Myocyte (in vitro differentiated cells): ENCODE results near the gene CIROP. TPM values are rescaled to one million over a fixed set of nuclear protein-coding genes. Genes with fewer than 3 reads are reported as not detected.

Source experiments
- DNase-seq: peaks from one replicate; pipeline ENCODE4 v3.0.0-alpha.2; 2012; ENCODE audit warnings: low read depth
- total RNA-seq: library from RNA; depleted of rRNA; stranded (reverse); fragments of >200 nt; gene quantifications from 2 replicates; pipeline ENCODE4 v1.2.3, GENCODE V29; 2014

Gene CIROP
- total RNA-seq, 1 donor from 2014 or later: not detected

GRCh38 chr14:23070262-23071129 is 34.3 kb downstream of the CIROP start:
- DNase-seq: no peak

DNA sequence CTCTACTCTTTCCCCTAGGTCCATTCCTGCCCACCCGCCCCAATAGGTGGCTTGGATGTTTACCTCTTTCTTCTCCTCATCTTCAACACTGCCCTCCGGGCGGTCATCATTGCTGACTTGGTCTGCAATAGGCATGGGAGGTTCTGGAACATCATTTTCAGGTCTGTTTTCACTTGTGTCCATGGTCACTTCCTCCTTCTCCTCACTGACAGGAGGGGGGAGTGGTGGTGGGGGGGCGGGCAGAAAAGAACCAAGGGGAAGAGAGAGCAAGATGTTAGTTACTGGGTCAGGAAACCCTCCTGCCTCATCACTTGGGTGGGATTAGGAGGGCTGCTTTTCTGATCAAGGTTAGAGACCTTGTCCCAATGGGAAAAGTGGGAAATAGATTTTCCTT is 35.4 kb downstream of the CIROP start:
- DNase-seq: no peak

GRCh38 chr14:23068789-23069412 is 35.9 kb downstream of the CIROP start:
- peak; percentile 94 for DNase-seq

- DNase-seq: no peak
Measured at GRCh38 chr14:23067847-23068788, 36.7 kb downstream of the CIROP start.

- DNase-seq: no peak
Measured at GRCh38 chr14:23066855-23067744, 37.7 kb downstream of the CIROP start.

DNA sequence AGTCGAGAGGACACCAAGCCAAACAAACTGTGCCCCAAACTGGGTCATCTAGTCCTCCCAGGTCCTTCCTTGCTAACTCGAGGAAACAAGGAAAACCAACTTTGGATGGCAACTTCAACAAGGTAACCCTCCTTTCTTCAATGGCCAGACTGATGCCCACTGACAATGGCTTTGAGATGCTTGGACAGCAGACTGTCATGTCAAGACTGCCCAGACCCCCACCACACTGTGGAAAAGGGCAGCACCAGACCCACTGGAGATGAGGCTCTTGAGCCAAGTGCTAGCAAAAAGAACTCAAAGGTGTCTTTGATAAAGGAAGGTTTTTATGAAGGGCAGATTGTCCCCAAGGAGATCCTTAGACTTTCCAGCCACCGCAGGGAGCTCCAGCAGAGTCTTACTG is 38.4 kb downstream of the CIROP start:
- DNase-seq: no peak

GRCh38 chr14:23063601-23064000 is 41.2 kb downstream of the CIROP start:
- DNase-seq: no peak

- DNase-seq: peak; percentile 90
Measured at GRCh38 chr14:23062002-23062401, 42.8 kb downstream of the CIROP start.

GRCh38 chr14:23060536-23061260 is 44.1 kb downstream of the CIROP start:
- DNase-seq: no peak

- DNase-seq: no peak
Measured at GRCh38 chr14:23058654-23059504, 45.9 kb downstream of the CIROP start.

DNA sequence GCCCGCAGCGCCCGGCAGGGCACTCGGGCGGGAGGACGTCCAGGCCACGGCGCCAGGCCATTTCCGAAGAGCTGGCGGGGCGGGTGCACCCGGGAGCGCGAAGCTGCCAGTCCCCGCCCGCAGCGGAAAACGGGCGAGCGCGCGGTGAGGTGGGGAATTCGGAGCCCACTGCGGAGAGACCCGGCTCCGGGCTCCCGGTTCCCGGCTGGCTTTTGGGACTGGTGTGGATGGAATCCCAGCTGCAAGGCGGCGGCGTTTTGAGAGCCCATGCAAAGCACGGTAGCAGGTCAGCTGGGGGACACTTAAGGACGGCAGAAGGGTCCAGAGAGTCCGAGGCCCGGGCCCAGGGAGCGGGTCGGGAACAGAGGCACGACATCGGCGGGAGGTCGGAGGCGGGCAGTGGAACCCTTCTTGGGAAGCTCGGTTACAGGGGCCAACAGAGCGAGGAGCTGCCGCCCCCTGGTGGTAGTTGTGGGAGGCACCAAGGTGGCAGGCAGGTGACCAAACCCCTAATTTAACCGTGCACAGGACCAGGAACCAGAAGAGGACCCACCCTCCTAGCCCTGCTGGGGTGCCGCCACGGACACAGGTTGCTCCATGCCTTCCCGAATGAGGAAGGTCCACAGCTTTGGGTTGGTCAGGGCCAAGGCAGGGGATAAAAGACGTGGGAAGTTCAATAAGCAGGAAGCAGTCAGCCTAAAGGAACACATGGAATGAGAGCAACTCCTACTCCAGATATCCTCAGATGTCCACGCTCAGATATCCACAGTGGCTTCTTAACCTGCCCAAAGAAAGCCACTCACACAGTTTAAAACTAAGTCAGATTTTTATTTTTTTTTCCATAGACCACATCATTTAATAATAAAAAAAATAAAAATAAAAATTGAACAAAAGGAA is 46.8 kb downstream of the CIROP start:
- peak; percentile 86 for DNase-seq

DNA sequence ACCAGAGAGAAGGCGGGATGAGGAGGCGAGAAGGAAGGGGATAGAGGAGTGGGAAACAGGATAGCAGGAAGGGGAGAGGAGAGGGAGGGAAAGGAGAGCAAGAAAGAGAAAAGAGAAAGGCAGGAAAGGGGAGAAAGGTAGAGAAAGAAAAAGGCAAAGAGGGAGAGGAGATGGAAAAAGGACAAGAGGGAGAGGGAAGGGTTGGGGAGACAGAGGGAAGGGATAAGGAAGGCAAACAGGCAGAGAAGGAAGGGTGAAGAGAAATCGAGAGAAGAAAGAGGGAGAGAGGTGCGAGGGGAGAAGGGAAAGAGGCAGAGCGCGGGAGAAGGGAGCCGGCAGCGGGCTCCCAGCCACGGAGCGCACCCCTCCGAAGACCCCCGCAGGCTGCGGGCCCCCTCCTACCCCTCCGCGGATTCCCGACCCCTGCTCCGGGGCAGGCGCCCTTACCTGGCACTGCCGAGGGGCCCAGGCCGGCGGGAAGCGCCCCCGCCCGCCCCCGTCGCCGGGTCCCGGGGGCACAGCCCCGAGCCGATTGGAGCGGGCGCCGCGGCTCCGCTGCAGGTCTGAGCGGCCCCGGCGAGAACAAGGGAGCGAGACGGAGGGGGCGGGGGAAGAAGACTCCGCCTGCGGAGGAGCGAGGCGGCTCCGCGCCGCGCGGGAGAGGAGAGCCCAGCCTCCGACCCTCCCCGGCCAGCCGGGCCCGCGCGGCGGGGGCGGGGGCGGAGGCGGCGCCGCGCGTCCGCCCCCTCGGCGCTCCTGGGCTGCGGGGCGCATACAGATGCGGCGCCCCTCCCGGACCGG is 47.6 kb downstream of the CIROP start, which contains the start of gene CDH24:
Gene CDH24, minus strand, starts transcription at position 565 of the 801 bp plus-strand sequence. CDS start 1,787 bp downstream, outside the sequence.
- DNase-seq: peak; percentile 59

- DNase-seq: peak; percentile 80
Measured at GRCh38 chr14:23056145-23056955, 48.4 kb downstream of the CIROP start.

- DNase-seq: no peak
Measured at GRCh38 chr14:23055621-23056144, 49.1 kb downstream of the CIROP start.

- no peak for DNase-seq
Measured at GRCh38 chr14:23055147-23055550, 49.6 kb downstream of the CIROP start.
